ENCODE measurements around the gene GJD4.

Gene GJD4

DNA sequence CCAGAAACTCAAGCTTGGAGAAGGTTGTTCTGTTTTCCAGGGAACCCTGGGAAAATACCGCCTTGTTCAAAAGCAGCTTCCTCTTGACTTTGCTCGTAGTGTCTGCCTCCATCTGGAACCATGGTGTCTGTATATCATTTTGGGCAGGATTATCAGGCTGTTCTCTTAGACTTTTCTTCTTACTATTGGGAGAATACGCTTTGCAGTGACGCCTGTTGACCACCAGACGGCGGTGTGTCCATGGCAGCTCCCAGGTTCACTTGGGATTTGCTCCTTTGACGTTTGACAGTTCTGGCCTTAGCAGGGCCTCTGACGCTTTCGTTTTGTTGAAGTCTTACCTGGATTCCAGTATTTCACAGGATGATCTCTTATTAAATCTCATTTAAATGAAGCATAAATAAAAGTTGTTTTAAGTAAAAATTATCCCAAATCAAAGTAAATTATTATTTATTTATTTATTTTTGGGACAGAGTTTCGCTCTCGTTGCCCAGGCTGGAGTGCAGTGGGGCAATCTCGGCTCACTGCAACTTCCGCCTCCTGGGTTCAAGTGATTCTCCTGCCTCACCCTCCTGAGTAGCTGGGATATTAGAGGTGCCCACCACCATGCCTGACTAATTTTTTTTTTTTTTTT is 41.8 kb upstream of the GJD4 start:
- peak; percentile 30 for DNase-seq (ENCODE audit: low read depth)
- peak; percentile 100 for TF ChIP-seq CTCF (conservative IDR thresholded peaks at IDR 0.05; ENCODE audit: low read depth, low read length)
- H3K4me3 ChIP-seq (ENCODE audit: low read length) = no peak overlapping the region

- no peak overlapping the region for H3K4me3 ChIP-seq (ENCODE audit: low read length)
- TF ChIP-seq CTCF (conservative IDR thresholded peaks at IDR 0.05; ENCODE audit: low read depth, low read length) = no peak
- DNase-seq (ENCODE audit: low read depth) = no peak
Measured at GRCh38 chr10:35564341-35564968, 40.7 kb upstream of the GJD4 start.

DNA sequence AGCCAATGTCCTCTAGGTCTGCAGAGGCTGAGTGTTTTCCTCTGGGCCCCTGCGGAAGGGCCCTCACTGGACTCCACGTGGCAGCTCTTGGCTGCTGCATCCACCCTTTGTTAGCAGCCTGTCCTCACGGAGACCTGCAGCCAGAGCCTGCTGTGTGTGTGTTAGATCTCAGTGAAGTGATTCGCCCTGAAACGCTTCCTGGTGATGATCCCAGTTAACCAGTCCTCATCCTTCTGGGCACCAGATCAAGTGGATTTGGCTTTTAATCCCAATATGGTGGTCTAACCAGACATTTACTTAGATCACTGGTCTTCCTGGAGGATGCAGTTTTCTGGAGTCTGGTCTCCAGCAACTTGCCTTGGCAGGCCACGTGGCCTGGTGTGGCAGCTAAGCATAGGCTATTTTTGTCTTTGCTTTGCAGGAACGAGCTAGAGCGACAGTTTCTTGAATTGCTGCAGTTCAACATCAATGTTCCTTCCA is 39.5 kb upstream of the GJD4 start:
- no peak overlapping the region for H3K4me3 ChIP-seq (ENCODE audit: low read length)
- DNase-seq (ENCODE audit: low read depth) = no peak
- TF ChIP-seq CTCF (conservative IDR thresholded peaks at IDR 0.05; ENCODE audit: low read depth, low read length) = no peak

DNA sequence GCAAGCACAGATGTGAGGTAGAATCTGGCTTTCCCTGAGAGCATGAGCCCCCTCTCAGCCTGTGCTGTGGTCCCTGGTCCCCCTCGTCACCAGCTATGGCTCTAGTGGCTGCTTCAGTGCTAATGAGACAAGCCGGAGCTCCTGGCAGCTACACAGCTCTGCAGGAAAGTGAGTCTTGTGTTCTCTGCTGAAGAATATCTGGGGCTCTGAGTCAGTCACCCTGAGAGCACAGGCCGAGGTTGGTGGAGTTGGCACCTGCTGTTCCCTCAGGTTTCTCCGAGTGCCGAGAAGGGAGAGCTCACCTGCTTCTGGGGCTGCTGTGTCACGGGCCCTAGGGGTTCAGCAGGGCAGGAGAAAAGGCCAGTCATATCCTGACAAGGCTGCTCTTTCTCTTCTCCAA is 37.2 kb upstream of the GJD4 start:
- DNase-seq (ENCODE audit: low read depth) = no peak
- TF ChIP-seq CTCF (conservative IDR thresholded peaks at IDR 0.05; ENCODE audit: low read depth, low read length) = no peak
- no peak overlapping the region for H3K4me3 ChIP-seq (ENCODE audit: low read length)

DNA sequence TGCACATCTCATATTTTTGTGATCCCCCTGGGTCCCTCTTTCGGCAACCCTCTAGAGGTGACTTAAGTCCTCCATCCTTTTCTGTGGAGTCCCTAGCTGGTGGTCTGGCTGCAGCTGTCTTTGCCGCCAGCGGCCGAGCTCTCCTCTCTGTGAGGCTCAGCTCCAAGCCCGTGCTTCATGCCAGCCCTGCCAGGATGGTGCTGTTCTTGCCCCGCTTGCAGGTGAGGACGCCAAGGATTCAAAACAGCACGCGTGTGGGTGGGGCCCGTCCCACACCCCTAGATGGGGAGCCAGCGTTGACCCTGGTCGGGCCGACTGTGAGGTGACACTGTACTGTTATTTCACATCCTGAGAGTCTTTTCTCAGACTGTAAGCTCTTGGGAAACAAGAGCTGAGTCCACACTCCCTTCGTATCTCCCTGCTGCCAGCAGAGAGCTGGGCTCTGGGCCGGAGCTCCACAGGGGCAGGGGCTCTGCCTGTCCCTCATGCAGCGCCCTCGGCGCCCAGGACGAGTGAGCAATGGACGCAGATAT is 36.6 kb upstream of the GJD4 start:
- TF ChIP-seq CTCF (conservative IDR thresholded peaks at IDR 0.05; ENCODE audit: low read depth, low read length) = no peak
- H3K4me3 ChIP-seq (ENCODE audit: low read length) = no peak overlapping the region
- DNase-seq (ENCODE audit: low read depth) = no peak

DNA sequence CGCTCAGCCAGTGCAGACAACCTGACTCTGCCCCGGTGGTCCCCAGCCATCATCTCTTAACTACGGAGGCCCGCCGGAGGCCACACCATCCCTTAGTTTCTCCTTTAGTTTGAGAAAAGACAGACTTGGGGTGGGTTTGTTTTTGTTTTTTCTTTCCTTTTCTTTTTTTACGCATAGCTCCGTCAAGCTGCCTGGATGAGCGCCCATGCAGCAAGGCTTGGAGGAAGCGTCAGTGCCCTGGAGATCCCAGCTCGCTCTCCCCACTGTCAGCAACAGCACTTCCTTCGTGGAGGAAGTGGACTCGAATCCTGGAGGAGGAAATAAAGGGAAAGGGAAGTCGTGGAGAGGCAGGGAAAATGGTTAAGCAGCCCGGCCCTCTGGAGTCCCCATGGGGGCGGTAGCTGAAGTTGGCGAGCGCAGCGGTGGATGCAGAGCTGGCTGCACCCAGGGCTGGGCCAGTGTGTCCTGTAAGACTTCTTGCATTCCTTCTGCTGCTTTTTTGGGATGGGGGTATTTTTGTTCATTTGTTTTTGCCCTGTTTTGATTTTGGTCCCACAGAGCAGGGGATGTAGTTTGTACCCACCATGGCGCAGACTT is 35.9 kb upstream of the GJD4 start:
- DNase-seq (ENCODE audit: low read depth) = no peak
- TF ChIP-seq CTCF (conservative IDR thresholded peaks at IDR 0.05; ENCODE audit: low read depth, low read length) = no peak
- no peak overlapping the region for H3K4me3 ChIP-seq (ENCODE audit: low read length)

Measured in retinal pigment epithelial cell (primary cell).